Naive thymus-derived CD4-positive, alpha-beta T cell (primary cell): ENCODE data around the gene POLR1F. TPM values are rescaled to one million over a fixed set of nuclear protein-coding genes. Genes with fewer than 3 reads are reported as not detected.

Source experiments
- ATAC-seq: fragments of 150-1000 bp; cut with Tn5 transposase; 2 replicates; pipeline ENCODE4 v1.10.0; 2021; ENCODE audit warnings: mild to moderate bottlenecking, moderate library complexity
- CTCF ChIA-PET: fragments of 350-600 bp; sonication (Branson Sonifier 250); formaldehyde crosslinking; loops from one replicate; lab custom pipeline; 2021; ENCODE audit warnings: antibody characterized with exemption; lab: Charles Lee
- POLR2A ChIA-PET: fragments of 350-600 bp; sonication (Branson Sonifier 250); formaldehyde crosslinking; loops from one replicate; lab custom pipeline; 2021; ENCODE audit warnings: antibody characterized with exemption, inconsistent platforms; lab: Charles Lee
- DNase-seq, 9 donors: peaks; one replicate each; pipeline versions ENCODE4 v3.0.0 to v3.0.0-alpha.2; 2020 to 2022; ENCODE audit warnings: mixed read lengths in 1 of 9
- H3K27ac ChIP-seq: one replicate; pipeline ENCODE4 v1.7.0; 2013; ENCODE audit warnings: mild to moderate bottlenecking, low read depth, low read length, moderate library complexity
- H3K27me3 ChIP-seq, 2 donors: one replicate each; pipeline ENCODE4 v1.7.0; 2013; ENCODE audit warnings: low read length in 2 of 2, mild to moderate bottlenecking in 2 of 2, moderate library complexity in 2 of 2; ENCODE audit not compliant: control insufficient read depth in 2 of 2, insufficient read depth in 2 of 2
- H3K36me3 ChIP-seq, 3 experiments: 1 replicate in 2 of 3; 2 replicates in 1 of 3; pipeline ENCODE4 v1.7.0; 2013; ENCODE audit warnings: low read length in 3 of 3, mild to moderate bottlenecking in 3 of 3, moderate library complexity in 1 of 3; ENCODE audit not compliant: insufficient read depth in 3 of 3, control insufficient read depth in 2 of 3
- H3K4me1 ChIP-seq, 2 donors: one replicate each; pipeline ENCODE4 v1.7.0; 2013; ENCODE audit warnings: low read length in 2 of 2, mild to moderate bottlenecking in 2 of 2, moderate library complexity in 1 of 2; ENCODE audit not compliant: control insufficient read depth in 2 of 2, insufficient read depth in 2 of 2
- H3K4me3 ChIP-seq: 2 replicates; pipeline ENCODE4 v1.7.0; 2013; ENCODE audit warnings: mild to moderate bottlenecking, low read length
- H3K9me3 ChIP-seq, 3 experiments: 1 replicate in 2 of 3; 2 replicates in 1 of 3; pipeline ENCODE4 v1.7.0; 2013; ENCODE audit warnings: low read length in 3 of 3; ENCODE audit not compliant: control insufficient read depth in 2 of 3
- H3K27ac Mint-ChIP-seq, 9 donors: one replicate each; pipeline ENCODE4 v1.8.0; 2020 to 2022; ENCODE audit warnings: mixed read lengths in 9 of 9, mild to moderate bottlenecking in 8 of 9, moderate library complexity in 5 of 9, inconsistent platforms in 2 of 9
- H3K27me3 Mint-ChIP-seq, 5 donors: one replicate each; pipeline ENCODE4 v1.8.0; 2021 to 2022; ENCODE audit warnings: mixed read lengths in 5 of 5, mild to moderate bottlenecking in 1 of 5
- H3K36me3 Mint-ChIP-seq, 5 donors: one replicate each; pipeline ENCODE4 v1.8.0; 2020 to 2022; ENCODE audit warnings: mixed read lengths in 5 of 5, mild to moderate bottlenecking in 3 of 5, inconsistent platforms in 1 of 5
- H3K4me1 Mint-ChIP-seq, 7 donors: one replicate each; pipeline ENCODE4 v1.8.0; 2020 to 2022; ENCODE audit warnings: mixed read lengths in 7 of 7, mild to moderate bottlenecking in 3 of 7, inconsistent platforms in 1 of 7
- H3K4me3 Mint-ChIP-seq, 10 donors: one replicate each; pipeline ENCODE4 v1.8.0; 2020 to 2022; ENCODE audit warnings: mild to moderate bottlenecking in 10 of 10, mixed read lengths in 10 of 10, moderate library complexity in 6 of 10, inconsistent platforms in 2 of 10
- H3K9me3 Mint-ChIP-seq, 11 donors: one replicate each; pipeline ENCODE4 v1.8.0; 2020 to 2022; ENCODE audit warnings: mixed read lengths in 11 of 11, mild to moderate bottlenecking in 4 of 11, inconsistent platforms in 1 of 11, moderate library complexity in 1 of 11
- intact Hi-C, 2 donors: fragments of 100-400 bp; cut with micrococcal nuclease; formaldehyde crosslinking; loops; one replicate each; pipeline ENCODE4 v1.15.1; 2023
- polyA plus RNA-seq, 2 donors: library from polyadenylated mRNA; unstranded; fragments of 300-500 nt; fragmentation: Illumina TruSeq; gene quantifications; one replicate each; pipeline ENCODE4 v1.2.3, GENCODE V29; 2021
- total RNA-seq, 6 experiments: library from RNA in 5 of 6; stranded (reverse) in 5 of 6; gene quantifications; 1 replicate in 5 of 6; 2 replicates in 1 of 6; pipeline ENCODE4 v1.2.3 and lab custom pipeline; 2021 to 2026

The POLR1F gene
- total and polyA plus RNA-seq, 7 experiments from 2014 or later, result 11.8 to 40.1 (median 20.1) TPM

- no peaks in the 10 kb centered on the region for H3K36me3 ChIP-seq
- Mint-ChIP-seq H3K4me1 (no peaks in the 10 kb centered on the region), H3K9me3 (no peaks in the 10 kb centered on the region), H3K4me3 (no peak overlapping the region), H3K27ac (no peak overlapping the region), H3K27me3 (peaks cover 0 to 12% (median 7%) of the 10 kb centered on the region in 5 donors), H3K36me3 (no peaks in the 10 kb centered on the region)
- no peaks in the 10 kb centered on the region for H3K4me1 ChIP-seq
- ATAC-seq (no peak), DNase-seq (no peak)
- intact Hi-C loops, result no loop called here
- CTCF ChIA-PET, result no interaction called here
- H3K9me3 ChIP-seq, result no peaks in the 10 kb centered on the region
- H3K4me3 ChIP-seq, result no peak overlapping the region
- H3K27ac ChIP-seq, result no peak overlapping the region
- POLR2A ChIA-PET, result no interaction called here
- no peaks in the 10 kb centered on the region for H3K27me3 ChIP-seq
Observed at GRCh38 chr7:19744075-19744474, 35.2 kb upstream of the POLR1F start.

- Histone ChIP-seq H3K9me3 (no peaks in the 10 kb centered on the region), H3K36me3 (no peaks in the 10 kb centered on the region), H3K4me1 (no peaks in the 10 kb centered on the region), H3K27me3 (no peaks in the 10 kb centered on the region), H3K4me3 (no peak overlapping the region), H3K27ac (no peak overlapping the region)
- ChIA-PET POLR2A (no interaction called here), CTCF (interaction anchor here (0.6 to 1.4 kb wide), 2 partner anchors 20 to 27 kb away, joined by 4 to 5 read pairs; partner anchors contain the start of gene POLR1F)
- ATAC-seq, result no peak
- H3K27me3 Mint-ChIP-seq, result peaks cover 2 to 44% (median 38%) of the 10 kb centered on the region in 5 donors
- H3K36me3 Mint-ChIP-seq, result no peaks in the 10 kb centered on the region
- H3K4me1 Mint-ChIP-seq, result peaks cover 0 to 2% (median 0%) of the 10 kb centered on the region in 7 donors
- intact Hi-C loops, result no loop called here
- no peak for DNase-seq
- no peak overlapping the region for H3K27ac Mint-ChIP-seq
- H3K4me3 Mint-ChIP-seq, result no peak overlapping the region
- no peaks in the 10 kb centered on the region for H3K9me3 Mint-ChIP-seq
Observed at GRCh38 chr7:19728716-19729115, 19.9 kb upstream of the POLR1F start.

GRCh38 chr7:19725770-19726169, 16.9 kb upstream of the POLR1F start:
- no peaks in the 10 kb centered on the region for H3K9me3 Mint-ChIP-seq
- no peak overlapping the region for H3K27ac Mint-ChIP-seq
- ChIA-PET POLR2A (no interaction called here), CTCF (interaction anchor here (1.0 to 1.7 kb wide), 2 partner anchors 12 to 17 kb away, joined by 3 to 4 read pairs; partner anchors contain the start of gene POLR1F)
- H3K27me3 Mint-ChIP-seq, result peaks cover 2 to 38% (median 30%) of the 10 kb centered on the region in 5 donors
- Histone ChIP-seq H3K36me3 (no peaks in the 10 kb centered on the region), H3K9me3 (no peaks in the 10 kb centered on the region), H3K4me1 (no peaks in the 10 kb centered on the region), H3K27ac (no peak overlapping the region), H3K4me3 (no peak overlapping the region), H3K27me3 (no peaks in the 10 kb centered on the region)
- H3K36me3 Mint-ChIP-seq, result no peaks in the 10 kb centered on the region
- no peak for ATAC-seq
- H3K4me3 Mint-ChIP-seq, result no peak overlapping the region
- intact Hi-C loops, result no loop called here
- DNase-seq, result no peak
- H3K4me1 Mint-ChIP-seq, result peaks cover 0 to 2% (median 0%) of the 10 kb centered on the region in 7 donors

- ChIA-PET POLR2A (no interaction called here), CTCF (interaction anchor here (0.6 to 3.8 kb wide), 3 partner anchors 45 to 883 kb away, joined by 3 to 57 read pairs (median 6); no protein-coding TSS in a partner anchor)
- Histone ChIP-seq H3K27me3 (no peaks in the 10 kb centered on the region), H3K4me1 (no peaks in the 10 kb centered on the region), H3K36me3 (no peaks in the 10 kb centered on the region), H3K4me3 (no peak overlapping the region), H3K9me3 (no peaks in the 10 kb centered on the region), H3K27ac (no peak overlapping the region)
- no peak for DNase-seq
- Mint-ChIP-seq H3K9me3 (no peaks in the 10 kb centered on the region), H3K27ac (no peak overlapping the region), H3K4me3 (no peak overlapping the region), H3K36me3 (no peaks in the 10 kb centered on the region), H3K4me1 (peaks cover 0 to 6% (median 0%) of the 10 kb centered on the region in 7 donors), H3K27me3 (peaks cover 0 to 21% (median 5%) of the 10 kb centered on the region in 5 donors)
- ATAC-seq, result no peak
- intact Hi-C loops, result no loop called here
Observed at GRCh38 chr7:19715499-19715898, 6.7 kb upstream of the POLR1F start.

GRCh38 chr7:19713676-19714075, 4.8 kb upstream of the POLR1F start:
- Histone ChIP-seq H3K9me3 (no peaks in the 10 kb centered on the region), H3K4me3 (no peak overlapping the region), H3K27ac (no peak overlapping the region), H3K27me3 (no peaks in the 10 kb centered on the region), H3K36me3 (no peaks in the 10 kb centered on the region), H3K4me1 (peaks cover 7% of the 10 kb centered on the region in 2 donors)
- peaks cover 7 to 25% (median 15%) of the 10 kb centered on the region in 7 donors for H3K4me1 Mint-ChIP-seq
- intact Hi-C loops, result loop anchor here (1.0 to 5.0 kb wide), 4 partner anchors 459 to 885 kb away; no protein-coding TSS in a partner anchor
- CTCF ChIA-PET, result interaction anchor here (0.7 to 3.8 kb wide), 9 partner anchors 9 to 885 kb away, joined by 3 to 57 read pairs (median 3); no protein-coding TSS in a partner anchor
- POLR2A ChIA-PET, result interaction anchor here (1.4 kb wide), 1 partner anchor 885 kb away, joined by 5 read pairs; no protein-coding TSS in a partner anchor
- H3K9me3 Mint-ChIP-seq, result no peaks in the 10 kb centered on the region
- H3K27me3 Mint-ChIP-seq, result peaks cover 0 to 21% (median 0%) of the 10 kb centered on the region in 5 donors
- no peak for ATAC-seq
- peak overlapping the region in 1 of 9 donors; percentile 65 for H3K27ac Mint-ChIP-seq
- no peak overlapping the region for H3K4me3 Mint-ChIP-seq
- H3K36me3 Mint-ChIP-seq, result no peaks in the 10 kb centered on the region
- DNase-seq, result peak in 7 of 9 donors; percentile 15 to 59 (median 52)

- Histone ChIP-seq H3K9me3 (no peaks in the 10 kb centered on the region), H3K27ac (peak overlapping the region; percentile 77), H3K4me1 (peaks cover 19 to 23% of the 10 kb centered on the region in 2 donors), H3K4me3 (peak overlapping the region; percentile 70), H3K36me3 (no peaks in the 10 kb centered on the region), H3K27me3 (no peaks in the 10 kb centered on the region)
- H3K9me3 Mint-ChIP-seq, result no peaks in the 10 kb centered on the region
- ATAC-seq (no peak), DNase-seq (no peak)
- CTCF ChIA-PET, result interaction anchor here (1.1 to 2.1 kb wide), 5 partner anchors 9 to 889 kb away, joined by 4 to 8 read pairs (median 4); no protein-coding TSS in a partner anchor
- intact Hi-C loops, result loop anchor here (1.0 to 10.0 kb wide), 8 partner anchors 46 to 1774 kb away; partner anchors contain the start of gene SNX13 (in 1 of the 2)
- H3K4me3 Mint-ChIP-seq, result peak overlapping the region; percentile 95 to 99 (median 97)
- H3K36me3 Mint-ChIP-seq, result peaks cover 0 to under 1% (median 0%) of the 10 kb centered on the region in 5 donors
- peaks cover 31 to 64% (median 53%) of the 10 kb centered on the region in 7 donors for H3K4me1 Mint-ChIP-seq
- H3K27ac Mint-ChIP-seq, result peak overlapping the region; percentile 89 to 98 (median 95)
- peaks cover 0 to 5% (median 0%) of the 10 kb centered on the region in 5 donors for H3K27me3 Mint-ChIP-seq
- POLR2A ChIA-PET, result interaction anchor here (0.6 kb wide), 1 partner anchor 1086 kb away, joined by 3 read pairs; no protein-coding TSS in a partner anchor
Observed at GRCh38 chr7:19709249-19709578, 377 bp upstream of the POLR1F start.
